PC-3 (cell line): Measurements from ENCODE around the gene SLCO2A1.

Source experiments
- EZH2 ChIP-seq: fragments of 300-600 bp; sonication (generic); IDR thresholded peaks from one replicate; pipeline ENCODE4 v1.6.1; 2017; ENCODE audit warnings: antibody characterized with exemption, mild to moderate bottlenecking, low read length; ENCODE audit not compliant: unreplicated experiment
- EZH2phosphoT487 ChIP-seq: fragments of 300-600 bp; sonication (generic); IDR thresholded peaks from 2 replicates; pipeline ENCODE4 v1.6.1; 2018; ENCODE audit warnings: mild to moderate bottlenecking, antibody characterized with exemption, low read length, borderline replicate concordance
- TF ChIP-seq, protein P1 (sequence below): fragments of 300-600 bp; sonication (generic); conservative IDR thresholded peaks from 2 replicates; pipeline ENCODE4 v1.5.1; 2017; ENCODE audit warnings: antibody characterized with exemption, low read depth, mild to moderate bottlenecking, low read length

DNA sequence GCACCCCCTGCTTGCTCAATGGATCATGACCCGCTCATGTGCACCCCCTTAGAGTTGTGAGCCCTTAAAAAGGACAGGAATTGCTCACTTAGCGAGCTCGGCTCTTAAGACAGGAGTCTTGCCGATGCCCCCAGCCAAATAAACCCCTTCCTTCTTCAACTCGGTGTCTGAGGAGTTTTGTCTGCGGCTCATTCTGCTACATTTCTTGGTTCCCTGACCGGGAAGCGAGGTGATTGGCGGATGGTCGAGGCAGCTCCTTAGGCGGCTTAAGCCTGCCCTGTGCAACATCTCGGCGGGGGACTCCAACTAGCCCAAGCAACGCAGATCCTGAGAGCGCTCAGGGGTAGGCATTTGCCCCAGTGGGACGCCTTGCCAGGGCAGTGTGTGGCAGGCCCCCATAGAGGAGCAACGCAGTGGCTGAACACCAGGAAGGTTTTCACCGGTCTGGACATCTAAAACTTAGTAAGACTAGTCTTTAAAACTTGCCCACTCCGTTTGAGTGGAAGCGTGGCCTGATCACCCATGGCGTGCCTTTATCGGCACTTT lies 9.5 kb downstream of the SLCO2A1 start:
- TF ChIP-seq EZH2phosphoT487 = no peak
- TF ChIP-seq, protein P1, sequence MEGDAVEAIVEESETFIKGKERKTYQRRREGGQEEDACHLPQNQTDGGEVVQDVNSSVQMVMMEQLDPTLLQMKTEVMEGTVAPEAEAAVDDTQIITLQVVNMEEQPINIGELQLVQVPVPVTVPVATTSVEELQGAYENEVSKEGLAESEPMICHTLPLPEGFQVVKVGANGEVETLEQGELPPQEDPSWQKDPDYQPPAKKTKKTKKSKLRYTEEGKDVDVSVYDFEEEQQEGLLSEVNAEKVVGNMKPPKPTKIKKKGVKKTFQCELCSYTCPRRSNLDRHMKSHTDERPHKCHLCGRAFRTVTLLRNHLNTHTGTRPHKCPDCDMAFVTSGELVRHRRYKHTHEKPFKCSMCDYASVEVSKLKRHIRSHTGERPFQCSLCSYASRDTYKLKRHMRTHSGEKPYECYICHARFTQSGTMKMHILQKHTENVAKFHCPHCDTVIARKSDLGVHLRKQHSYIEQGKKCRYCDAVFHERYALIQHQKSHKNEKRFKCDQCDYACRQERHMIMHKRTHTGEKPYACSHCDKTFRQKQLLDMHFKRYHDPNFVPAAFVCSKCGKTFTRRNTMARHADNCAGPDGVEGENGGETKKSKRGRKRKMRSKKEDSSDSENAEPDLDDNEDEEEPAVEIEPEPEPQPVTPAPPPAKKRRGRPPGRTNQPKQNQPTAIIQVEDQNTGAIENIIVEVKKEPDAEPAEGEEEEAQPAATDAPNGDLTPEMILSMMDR = no peak
- no peak for TF ChIP-seq EZH2
